Subcutaneous adipose tissue (tissue), 4 donors: ENCODE measurements around the gene CYP11A1. TPM values are rescaled to one million over a fixed set of nuclear protein-coding genes. Genes with fewer than 3 reads are reported as not detected.

Experiments
- CTCF ChIP-seq: fragments of 450-650 bp; IDR thresholded peaks from one replicate; pipeline ENCODE4 v1.5.1; 2016; ENCODE audit warnings: low read depth, mild to moderate bottlenecking, control low read depth, antibody characterized with exemption, moderate library complexity
- total RNA-seq, 4 donors: library from RNA; depleted of rRNA; stranded (reverse); fragments of >200 nt; gene quantifications; one replicate each; pipeline ENCODE4 v1.1.0, GENCODE V29; 2016

The CYP11A1 gene
- total RNA-seq, 4 donors from 2014 or later, result 1.6 to 3.6 (median 2.5) TPM

DNA sequence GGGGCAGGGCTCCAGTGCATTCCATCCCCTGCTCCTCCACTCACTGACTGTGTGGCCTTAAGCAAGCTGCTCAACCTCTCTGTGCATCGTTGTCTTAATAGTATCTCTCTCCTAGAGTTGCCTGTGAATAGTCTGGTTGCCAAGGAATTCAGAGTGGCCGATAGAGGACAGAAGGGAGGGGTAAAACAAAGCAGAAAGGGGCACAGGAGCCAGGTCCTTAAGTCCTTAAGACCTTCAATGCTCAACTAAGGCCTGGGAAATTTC lies 13.7 kb upstream of the CYP11A1 start:
- TF ChIP-seq CTCF, result no peak

DNA sequence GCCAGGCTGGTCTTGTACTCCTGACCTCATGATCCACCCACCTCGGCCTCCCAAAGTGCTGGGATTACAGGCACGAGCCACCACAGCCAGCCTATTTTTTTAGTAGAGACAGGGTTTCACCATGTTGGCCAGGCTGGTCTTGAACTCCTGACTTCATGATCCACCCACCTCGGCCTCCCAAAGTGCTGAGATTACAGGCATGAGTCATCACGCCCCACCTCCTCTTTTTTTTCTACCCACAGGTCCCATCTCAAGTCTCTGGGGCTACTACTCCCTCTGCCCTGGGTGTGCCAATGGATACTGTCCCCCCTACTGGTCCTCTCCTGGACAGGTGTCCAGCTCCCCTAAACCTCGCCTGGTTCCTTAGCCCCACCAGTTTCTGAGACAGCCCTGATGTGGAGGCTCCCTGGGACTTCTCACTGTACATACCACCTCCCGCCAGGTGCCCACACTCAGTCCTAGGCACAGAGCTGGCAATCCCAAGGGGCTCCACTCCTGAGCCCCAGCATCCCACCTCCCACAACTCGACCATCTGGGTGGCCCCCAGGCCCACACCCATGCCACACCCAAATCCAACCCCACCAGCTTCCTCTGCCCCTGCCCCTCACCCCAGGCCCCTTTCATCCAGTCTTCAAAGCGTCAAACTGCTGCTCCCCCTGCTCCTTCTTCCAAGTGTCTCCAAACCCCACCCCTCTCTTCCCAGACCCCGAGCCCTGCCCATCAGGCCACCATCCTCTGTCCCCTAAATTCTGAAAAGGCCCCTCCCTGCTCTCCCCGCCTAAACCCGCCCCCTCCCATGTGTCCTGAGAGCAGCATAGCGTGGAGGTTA lies 13.1 kb upstream of the CYP11A1 start:
- TF ChIP-seq CTCF, result no peak

DNA sequence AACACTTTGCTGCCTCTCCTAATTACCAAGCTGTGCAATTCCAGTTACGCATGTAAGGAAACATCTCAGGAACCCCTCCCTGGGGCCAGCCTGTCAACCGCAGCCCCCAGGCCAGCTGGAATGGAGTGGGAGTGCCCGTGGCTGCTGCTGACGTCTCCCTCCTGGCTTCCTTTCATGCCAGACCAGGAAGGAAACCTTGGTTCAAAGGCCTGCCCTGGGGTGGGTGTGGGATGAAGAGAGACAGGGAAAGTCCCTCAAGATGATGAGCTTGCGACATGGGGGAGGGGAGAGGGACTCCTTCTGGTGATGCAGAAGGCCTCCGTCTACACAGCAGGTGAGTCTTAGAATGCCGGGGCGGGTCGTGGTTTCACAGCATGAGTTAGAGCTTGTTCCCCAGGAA lies 11.4 kb upstream of the CYP11A1 start:
- TF ChIP-seq CTCF, result no peak

DNA sequence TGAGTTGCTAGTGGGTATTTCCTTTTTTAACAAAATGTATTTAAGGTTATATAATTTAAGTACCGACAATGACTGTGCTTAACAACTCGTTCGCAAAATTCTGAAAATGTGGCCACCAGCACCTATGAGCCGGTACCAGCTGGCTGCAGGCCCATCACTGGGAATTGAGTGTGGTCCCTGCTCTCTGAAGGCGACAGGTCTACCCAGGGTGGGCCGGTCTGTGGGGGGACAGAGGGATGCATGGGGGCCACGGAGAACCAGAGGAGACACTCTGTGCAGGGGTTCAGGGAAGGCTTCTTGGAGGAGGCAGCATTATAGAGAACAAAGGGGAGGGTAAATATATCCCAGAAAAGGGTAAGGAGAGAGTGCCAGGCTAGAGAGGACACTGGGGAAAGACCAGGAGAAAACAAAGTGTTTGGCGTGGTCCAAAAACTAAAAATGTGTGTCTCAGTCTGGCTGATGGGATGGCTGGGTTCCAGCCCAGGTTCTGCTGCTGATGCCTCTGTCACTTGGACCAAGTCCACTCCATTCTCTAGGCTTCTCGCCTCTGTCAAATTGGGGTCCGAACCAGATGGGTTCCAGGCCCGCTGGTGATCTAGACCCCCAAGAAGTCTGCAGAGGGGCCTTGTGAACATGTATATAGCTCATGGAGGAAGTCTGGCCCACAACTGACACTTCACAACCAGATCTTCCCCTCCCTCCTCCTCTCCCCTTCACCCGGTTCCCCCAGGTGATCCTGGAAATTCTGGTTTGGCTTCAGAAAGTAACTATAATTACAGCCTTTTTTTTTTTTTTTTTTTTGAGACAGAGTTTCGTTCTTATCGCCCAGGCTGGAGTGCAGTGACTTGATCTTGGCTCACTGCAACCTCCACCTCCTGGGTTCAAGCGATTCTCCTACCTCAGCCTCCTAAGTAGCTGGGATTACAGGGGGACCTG lies 10.7 kb upstream of the CYP11A1 start:
- no peak for TF ChIP-seq CTCF

DNA sequence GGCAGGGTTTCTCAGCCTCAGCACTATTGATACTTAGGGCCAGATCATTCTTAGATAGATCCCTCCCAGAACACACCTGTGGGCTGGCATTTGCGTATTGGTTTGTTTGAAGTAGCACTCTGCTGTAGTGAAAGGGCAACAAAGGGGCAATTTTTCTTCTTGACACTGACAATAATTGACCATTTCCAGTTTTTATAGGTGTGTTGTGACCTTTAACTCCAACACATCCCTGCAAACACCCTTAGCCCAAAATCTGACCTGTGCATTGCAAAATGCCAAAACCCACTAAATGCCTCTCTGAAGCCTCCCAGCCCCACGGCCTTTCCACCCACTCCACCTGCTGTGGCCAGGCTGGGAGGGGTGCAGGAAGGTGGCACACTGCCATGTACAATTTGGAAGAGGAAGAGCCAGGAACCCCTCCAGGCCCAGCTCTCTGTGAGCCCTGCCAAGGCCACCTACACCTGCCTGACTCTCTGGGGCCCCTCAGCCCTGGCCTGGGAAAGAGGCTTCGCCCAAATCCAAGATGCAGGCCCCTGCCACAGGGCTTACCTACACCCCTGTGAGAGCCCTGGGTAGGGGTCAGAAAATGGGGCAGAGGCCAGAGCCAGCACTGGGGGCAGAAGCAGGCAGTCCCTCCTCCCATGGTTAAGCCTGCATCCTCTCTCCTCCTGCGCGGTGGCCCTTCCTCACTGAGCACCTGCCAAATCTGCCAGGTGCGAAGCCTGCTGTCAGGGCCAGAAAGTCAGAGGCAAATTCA lies 9.6 kb upstream of the CYP11A1 start:
- TF ChIP-seq CTCF, result no peak

DNA sequence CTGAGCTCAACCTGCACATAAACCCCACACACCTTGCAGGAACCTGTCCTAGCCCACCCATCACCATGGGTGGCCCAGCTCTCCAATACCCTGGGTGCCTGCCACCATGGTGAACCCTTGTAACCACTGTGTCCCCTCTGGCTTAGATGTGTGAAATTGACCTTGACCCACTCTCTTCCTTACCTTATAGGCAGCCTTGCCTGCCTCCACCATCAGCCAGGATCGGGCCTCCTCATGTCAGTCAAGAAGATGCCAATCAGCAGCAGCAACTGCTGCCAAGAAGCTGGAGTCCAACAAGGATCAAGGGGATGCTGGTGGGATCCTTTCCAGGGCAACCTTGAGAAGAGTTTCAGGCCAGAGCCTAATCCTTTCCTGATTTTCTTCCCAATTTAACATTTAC lies 8.8 kb upstream of the CYP11A1 start:
- no peak for TF ChIP-seq CTCF

DNA sequence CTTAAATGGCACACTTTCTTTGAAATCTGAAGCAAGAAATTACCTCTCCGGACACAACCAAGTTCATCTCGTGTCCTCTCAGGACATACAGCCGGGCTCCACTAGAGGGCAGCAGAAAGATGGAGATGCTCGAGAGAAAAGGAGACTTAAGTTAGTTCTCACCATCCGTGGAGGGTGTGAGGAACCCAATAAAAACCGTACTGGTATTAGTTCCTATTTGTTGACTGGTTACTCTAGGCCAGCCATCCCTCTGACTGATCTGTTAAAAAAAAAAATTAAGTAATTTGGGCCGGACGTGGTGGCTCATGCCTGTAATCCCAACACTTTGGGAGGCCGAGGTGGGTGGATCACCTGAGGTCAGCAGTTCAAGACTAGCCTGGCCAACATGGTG lies 7.9 kb upstream of the CYP11A1 start:
- no peak for TF ChIP-seq CTCF
